GM12878 (cell line): ENCODE results near the gene ATP5PD. TPM values are rescaled to one million over a fixed set of nuclear protein-coding genes. Genes with fewer than 3 reads are reported as not detected.

Experiments
- CHD1 ChIP-seq: IDR thresholded peaks from 2 replicates; pipeline ENCODE4 v1.6.1; 2012; ENCODE audit warnings: low read depth, low read length, improper control_type of control experiment
- ELK1 ChIP-seq: IDR thresholded peaks from 2 replicates; pipeline ENCODE4 v1.6.1; 2012; ENCODE audit warnings: low read depth, low read length, improper control_type of control experiment
- GATAD2B ChIP-seq: fragments of 450-650 bp; conservative IDR thresholded peaks from 2 replicates; pipeline ENCODE4 v1.6.1; 2017; ENCODE audit warnings: low read depth, mild to moderate bottlenecking, moderate library complexity
- IKZF1 ChIP-seq: fragments of 450-650 bp; conservative IDR thresholded peaks from 2 replicates; pipeline ENCODE4 v1.6.1; 2017; ENCODE audit warnings: antibody characterized with exemption, mild to moderate bottlenecking
- MTA3 ChIP-seq: IDR thresholded peaks from 2 replicates; pipeline ENCODE4 v1.6.1; 2012; ENCODE audit warnings: low read length, inconsistent platforms, borderline replicate concordance
- MYB ChIP-seq: fragments of 150-350 bp; IDR thresholded peaks from 2 replicates; pipeline ENCODE4 v1.6.1; 2014; ENCODE audit warnings: mild to moderate bottlenecking, low read depth, low read length, borderline replicate concordance
- NKRF ChIP-seq: fragments of 450-650 bp; conservative IDR thresholded peaks from 2 replicates; pipeline ENCODE4 v1.6.1; 2017; ENCODE audit warnings: mild to moderate bottlenecking, moderate library complexity
- PML ChIP-seq: IDR thresholded peaks from 2 replicates; pipeline ENCODE4 v1.6.1; 2012; ENCODE audit warnings: low read length, inconsistent platforms
- POLR2A ChIP-seq: IDR thresholded peaks from 2 replicates; pipeline ENCODE4 v1.6.1; 2011; ENCODE audit warnings: low read depth, mild to moderate bottlenecking, low read length
- POLR2AphosphoS5 ChIP-seq: IDR thresholded peaks from 2 replicates; pipeline ENCODE4 v1.6.1; 2011; ENCODE audit warnings: mild to moderate bottlenecking, low read length, inconsistent platforms
- POU2F2 ChIP-seq: IDR thresholded peaks from 3 replicates; pipeline ENCODE4 v1.6.1; 2011; ENCODE audit warnings: low read depth, mild to moderate bottlenecking, low read length, borderline replicate concordance
- RAD21 ChIP-seq: IDR thresholded peaks from 2 replicates; pipeline ENCODE4 v1.6.1; 2011; ENCODE audit warnings: mild to moderate bottlenecking, low read depth, low read length, moderate library complexity; ENCODE audit not compliant: insufficient read depth
- RBBP5 ChIP-seq: fragments of 200-600 bp; sonication (generic); conservative IDR thresholded peaks from 2 replicates; pipeline ENCODE4 v1.6.1; 2016
- SIX5 ChIP-seq: IDR thresholded peaks from 2 replicates; pipeline ENCODE4 v1.6.1; 2011; ENCODE audit warnings: mild to moderate bottlenecking, low read depth, low read length, moderate library complexity; ENCODE audit not compliant: severe bottlenecking
- TAF1 ChIP-seq: IDR thresholded peaks from 2 replicates; pipeline ENCODE4 v1.6.1; 2011; ENCODE audit warnings: mild to moderate bottlenecking, low read depth, low read length, borderline replicate concordance
- TCF3 ChIP-seq: IDR thresholded peaks from 2 replicates; pipeline ENCODE4 v1.6.1; 2012; ENCODE audit warnings: low read depth, mild to moderate bottlenecking, low read length, borderline replicate concordance; ENCODE audit not compliant: insufficient read depth
- TCF7 ChIP-seq: IDR thresholded peaks from 2 replicates; pipeline ENCODE4 v1.6.1; 2014; ENCODE audit warnings: antibody characterized with exemption, borderline replicate concordance
- ZBED1 ChIP-seq: IDR thresholded peaks from 2 replicates; pipeline ENCODE4 v1.6.1; 2016; ENCODE audit warnings: borderline replicate concordance
- ZBTB11 ChIP-seq: fragments of 450-650 bp; formaldehyde crosslinking; IDR thresholded peaks from 2 replicates; pipeline ENCODE4 v1.5.0; 2022; ENCODE audit warnings: mild to moderate bottlenecking, missing genetic modification characterization
- ZNF217 ChIP-seq: fragments of 450-650 bp; IDR thresholded peaks from 2 replicates; pipeline ENCODE4 v1.6.1; 2017; ENCODE audit warnings: antibody characterized with exemption, mild to moderate bottlenecking
- ZNF384 ChIP-seq: IDR thresholded peaks from 2 replicates; pipeline ENCODE4 v1.6.1; 2012; ENCODE audit warnings: low read depth, mild to moderate bottlenecking, low read length, improper control_type of control experiment, borderline replicate concordance
- ZNF622 ChIP-seq: fragments of 450-650 bp; IDR thresholded peaks from 2 replicates; pipeline ENCODE4 v1.6.1; 2017; ENCODE audit warnings: mild to moderate bottlenecking, inconsistent platforms
- ZSCAN29 ChIP-seq: fragments of 450-650 bp; IDR thresholded peaks from 2 replicates; pipeline ENCODE4 v1.6.1; 2017; ENCODE audit warnings: mild to moderate bottlenecking, moderate library complexity
- ZZZ3 ChIP-seq: IDR thresholded peaks from 2 replicates; pipeline ENCODE4 v1.6.1; 2011; ENCODE audit warnings: low read depth; ENCODE audit not compliant: control insufficient read depth, insufficient read length
- polyA plus RNA-seq, 11 experiments: library from polyadenylated mRNA; depleted of rRNA in 4 of 11; unstranded in 6 of 11; stranded (reverse) in 5 of 11; fragments of >200 nt; fragmentation: Nextera tagmentation in 4 of 11; fragmentation: Illumina TruSeq in 1 of 11; extraction: Ambion mirVana in 4 of 11; extraction: Trizol in 1 of 11; gene quantifications; 1 replicate in 1 of 11; 2 replicates in 10 of 11; pipeline versions ENCODE4 v1.2.1 to v1.2.3, GENCODE V29; 2011 to 2016; ENCODE audit warnings: inconsistent platforms in 2 of 11, missing spikeins in 2 of 11, low read depth in 1 of 11
- total RNA-seq, 4 experiments: library from RNA; depleted of rRNA in 3 of 4; stranded (reverse); fragments of >200 nt in 3 of 4; fragmentation: Illumina TruSeq in 1 of 4; extraction: Trizol in 1 of 4; gene quantifications; 2 replicates each; pipeline versions ENCODE4 v1.2.1 to v1.2.3, GENCODE V29; 2013 to 2021
- TF ChIP-seq, protein P1 (sequence below): IDR thresholded peaks from 2 replicates; pipeline ENCODE4 v1.6.1; 2012; ENCODE audit warnings: low read depth, low read length, improper control_type of control experiment

Gene ATP5PD
- total and polyA plus RNA-seq, 10 of the 15 experiments (the other 5 are each of a cell fraction or from before 2014, with no cell fraction given) = 172 to 772 (median 321) TPM

DNA sequence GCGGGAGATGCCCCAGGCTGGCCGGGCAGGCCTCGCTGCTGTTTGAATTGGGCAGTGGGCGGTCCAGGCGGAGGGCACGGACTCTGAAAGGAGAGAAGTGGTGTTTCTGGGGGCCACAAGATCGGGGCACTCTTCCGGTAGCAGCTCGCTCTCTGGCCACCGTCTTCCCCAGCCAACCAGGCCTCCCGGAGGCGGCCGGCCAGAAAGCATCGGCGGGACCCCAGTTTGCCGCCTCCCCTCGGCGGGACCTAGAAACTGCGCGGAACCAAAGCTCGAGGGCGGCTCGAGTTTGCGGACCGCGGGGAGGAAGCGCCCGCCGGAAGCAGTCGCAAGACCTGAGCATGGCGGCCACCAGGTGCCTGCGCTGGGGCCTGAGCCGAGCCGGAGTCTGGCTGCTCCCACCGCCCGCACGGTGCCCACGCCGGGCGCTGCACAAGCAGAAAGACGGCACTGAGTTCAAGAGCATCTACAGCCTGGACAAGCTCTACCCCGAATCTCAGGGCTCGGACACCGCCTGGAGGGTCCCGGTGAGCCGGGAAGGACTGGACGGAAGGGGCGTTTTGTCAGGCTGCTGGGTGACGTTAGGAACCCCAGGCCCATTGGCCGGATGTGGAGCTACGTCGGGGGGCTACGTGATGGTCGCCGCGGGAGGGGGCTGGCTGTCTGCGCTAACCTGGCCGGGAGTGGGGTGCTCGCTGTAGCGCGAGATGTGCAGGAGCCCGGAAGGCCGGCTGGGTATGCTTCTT, 34.2 kb downstream of the ATP5PD start, which contains the start of gene MRPL58 (continued):
- peak; percentile 55; the same call in 1 of the 2 replicates for TF ChIP-seq NKRF
- no peak for TF ChIP-seq RAD21
- TF ChIP-seq TAF1 = peak; percentile 98
- peak; percentile 84 for TF ChIP-seq ELK1
- peak; percentile 71 for TF ChIP-seq SIX5
- peak; percentile 94 for TF ChIP-seq ZBTB11
- no peak for TF ChIP-seq RBBP5
- TF ChIP-seq GATAD2B = peak; percentile 58; the same call in 1 of the 2 replicates
- 0 out of 2 replicates have a peak, but pooled peaks have one; percentile 26 for TF ChIP-seq ZNF384
- TF ChIP-seq POLR2AphosphoS5 = peak; percentile 92
- no peak for TF ChIP-seq ZNF622
- peak; percentile 99 for TF ChIP-seq POLR2A
- no peak for TF ChIP-seq ZSCAN29
- TF ChIP-seq MYB = no peak
- TF ChIP-seq ZZZ3 = no peak
- no peak for TF ChIP-seq ZNF217
- peak; percentile 92; the same call in 2 of the 3 replicates for TF ChIP-seq POU2F2
- no peak for TF ChIP-seq CHD1
- no peak; the same call in 1 of the 2 replicates for TF ChIP-seq ZBED1
- peak; percentile 87; the same call in 1 of the 2 replicates for TF ChIP-seq PML
- TF ChIP-seq TCF7 = peak; percentile 19; the same call in 1 of the 2 replicates
- TF ChIP-seq MTA3 = no peak
- TF ChIP-seq IKZF1 = peak; percentile 87
- TF ChIP-seq, protein P1, sequence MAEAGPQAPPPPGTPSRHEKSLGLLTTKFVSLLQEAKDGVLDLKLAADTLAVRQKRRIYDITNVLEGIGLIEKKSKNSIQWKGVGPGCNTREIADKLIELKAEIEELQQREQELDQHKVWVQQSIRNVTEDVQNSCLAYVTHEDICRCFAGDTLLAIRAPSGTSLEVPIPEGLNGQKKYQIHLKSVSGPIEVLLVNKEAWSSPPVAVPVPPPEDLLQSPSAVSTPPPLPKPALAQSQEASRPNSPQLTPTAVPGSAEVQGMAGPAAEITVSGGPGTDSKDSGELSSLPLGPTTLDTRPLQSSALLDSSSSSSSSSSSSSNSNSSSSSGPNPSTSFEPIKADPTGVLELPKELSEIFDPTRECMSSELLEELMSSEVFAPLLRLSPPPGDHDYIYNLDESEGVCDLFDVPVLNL = peak; percentile 64; the same call in 1 of the 2 replicates
- TF ChIP-seq TCF3 = peak; percentile 62
